ENCODE results near the gene HOTAIR. TPM values are rescaled to one million over a fixed set of nuclear protein-coding genes. Genes with fewer than 3 reads are reported as not detected.

Gene HOTAIR
- total RNA-seq, 1 experiment from 2014 or later: not detected

DNA sequence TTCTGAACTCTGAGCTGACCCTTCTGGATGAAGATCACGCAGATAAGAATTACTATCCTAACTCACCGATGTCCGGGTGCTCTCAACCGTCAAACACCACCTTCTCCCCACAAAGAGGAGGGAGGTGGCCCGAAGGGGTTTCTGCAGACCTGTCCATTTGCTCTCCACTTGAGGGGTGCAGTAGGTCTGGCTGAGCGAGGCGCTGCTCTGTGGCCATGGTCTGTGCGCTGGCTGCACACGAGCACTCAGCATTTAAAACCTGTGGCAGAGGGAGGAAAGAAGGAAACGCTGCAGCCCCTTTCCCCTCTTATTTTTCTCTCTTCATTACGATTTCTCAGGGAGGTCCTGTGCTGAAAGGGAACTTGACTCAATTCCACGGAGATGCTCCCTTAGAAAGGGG, 37.7 kb downstream of the HOTAIR start:
- ATAC-seq: no peak
- Mint-ChIP-seq H3K27me3 (ENCODE audit: low read depth) (peaks cover 99% of the 10 kb centered on the region), H3K9me3 (no peaks in the 10 kb centered on the region), H3K4me3 (no peak overlapping the region), H3K27ac (no peak overlapping the region), H3K4me1 (peaks cover 21% of the 10 kb centered on the region), H3K36me3 (no peaks in the 10 kb centered on the region)
- POLR2A ChIA-PET: no interaction called here
- CTCF ChIA-PET: no interaction called here
- DNase-seq (ENCODE audit: low spot score): no peak
- TF ChIP-seq USF2 (CRISPR knock-in tag; IDR thresholded peaks at IDR 0.05) (no peak), ZNF281 (CRISPR knock-in tag; IDR thresholded peaks at IDR 0.05) (no peak), ZNF232 (CRISPR knock-in tag; IDR thresholded peaks at IDR 0.05) (no peak), E2F4 (CRISPR knock-in tag; IDR thresholded peaks at IDR 0.05; ENCODE audit: borderline replicate concordance, low read depth) (no peak), ATF6 (CRISPR knock-in tag; IDR thresholded peaks at IDR 0.05) (no peak), JAZF1 (CRISPR knock-in tag; IDR thresholded peaks at IDR 0.05) (no peak), ZBTB21 (CRISPR knock-in tag; IDR thresholded peaks at IDR 0.05; ENCODE audit: borderline replicate concordance) (no peak), CREB1 (CRISPR knock-in tag; IDR thresholded peaks at IDR 0.05) (no peak), AFF4 (CRISPR knock-in tag; IDR thresholded peaks at IDR 0.05; ENCODE audit: borderline replicate concordance) (no peak), RORB (CRISPR knock-in tag; IDR thresholded peaks at IDR 0.05) (no peak)

DNA sequence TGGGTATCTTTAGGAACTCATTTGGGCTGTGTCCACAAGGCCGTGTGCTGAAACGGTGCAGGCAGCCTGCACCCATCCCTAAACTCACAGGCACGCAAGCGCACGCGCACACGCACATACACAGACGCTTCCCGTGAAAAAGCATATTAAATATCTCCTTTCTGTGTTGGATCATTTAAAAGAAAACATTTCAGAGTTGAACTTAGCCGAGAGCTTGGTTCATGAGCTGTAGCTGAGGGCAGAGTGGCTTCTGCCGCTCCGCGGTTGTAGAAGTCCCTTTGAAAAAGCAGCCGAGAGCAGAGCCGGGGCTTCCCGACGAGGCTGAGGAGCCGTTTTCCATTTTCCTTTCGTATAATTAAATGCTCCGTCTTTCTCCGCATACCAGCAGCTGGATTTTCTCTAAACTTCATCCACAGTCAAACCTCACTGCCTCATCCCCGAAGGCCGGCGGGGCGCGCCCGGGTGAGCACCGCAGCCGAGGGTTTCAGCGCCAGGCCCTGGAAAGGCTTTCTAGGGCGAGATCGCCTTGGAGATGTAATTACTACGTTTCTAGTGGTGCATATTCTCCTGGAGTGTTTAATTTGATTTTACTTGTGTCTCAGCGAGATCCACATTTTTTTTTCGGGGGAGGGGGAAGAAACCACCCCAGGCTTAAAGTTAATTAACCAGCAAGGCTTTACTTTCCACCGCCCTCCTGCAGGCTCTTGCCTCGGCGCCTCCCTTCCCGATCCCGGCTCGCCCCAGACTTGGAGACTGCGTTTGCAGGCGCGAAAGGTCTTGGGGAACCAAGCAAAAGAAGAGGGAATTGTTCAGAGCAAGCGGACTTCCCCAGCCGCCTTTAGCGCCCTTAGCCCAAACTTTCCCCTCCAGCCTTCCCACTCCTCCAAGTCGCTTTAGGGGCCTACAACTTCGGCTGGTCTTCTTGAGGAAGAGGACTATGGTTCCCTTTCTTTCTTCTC, 39.1 kb downstream of the HOTAIR start:
- Mint-ChIP-seq H3K36me3 (no peaks in the 10 kb centered on the region), H3K4me3 (no peak overlapping the region; the same call in 1 of the 2 replicates), H3K27me3 (ENCODE audit: low read depth) (peaks cover 99% of the 10 kb centered on the region), H3K9me3 (no peaks in the 10 kb centered on the region), H3K27ac (no peak overlapping the region), H3K4me1 (peaks cover 21% of the 10 kb centered on the region)
- CTCF ChIA-PET: interaction anchor here (1.4 to 1.8 kb wide), 2 partner anchors 178 to 189 kb away, joined by 3 to 5 read pairs; no protein-coding TSS in a partner anchor
- POLR2A ChIA-PET: no interaction called here
- ATAC-seq (no peak), DNase-seq (ENCODE audit: low spot score) (no peak)
- TF ChIP-seq SMAD4 (CRISPR knock-in tag; IDR thresholded peaks at IDR 0.05): no peak
- TF ChIP-seq TP53 (CRISPR knock-in tag; IDR thresholded peaks at IDR 0.05): no peak
- no peak for TF ChIP-seq ZNF281 (CRISPR knock-in tag; IDR thresholded peaks at IDR 0.05)
- no peak for TF ChIP-seq ZNF423 (CRISPR knock-in tag; IDR thresholded peaks at IDR 0.05)

Measured in WTC11 (cell line).